GM18526 (cell line): ENCODE measurements around the gene PITHD1.

ENCODE experiments used
- POLR2A ChIP-seq: IDR thresholded peaks from 3 replicates; pipeline ENCODE4 v1.6.1; 2011; ENCODE audit not compliant: insufficient read length; ENCODE audit errors: extremely low read depth

PITHD1 gene, protein sequence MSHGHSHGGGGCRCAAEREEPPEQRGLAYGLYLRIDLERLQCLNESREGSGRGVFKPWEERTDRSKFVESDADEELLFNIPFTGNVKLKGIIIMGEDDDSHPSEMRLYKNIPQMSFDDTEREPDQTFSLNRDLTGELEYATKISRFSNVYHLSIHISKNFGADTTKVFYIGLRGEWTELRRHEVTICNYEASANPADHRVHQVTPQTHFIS

GRCh38 chr1:23777979-23778814 lies at the start of gene PITHD1:
PITHD1 (plus strand) TSS chr1:23778418; CDS start chr1:23778516, 98 bp downstream.
- TF ChIP-seq POLR2A: peak; percentile 97

- TF ChIP-seq POLR2A: no peak
These were observed 45.6 kb upstream of the PITHD1 start for GRCh38 chr1:23732363-23733224.

- no peak for TF ChIP-seq POLR2A
These were observed 41.6 kb upstream of the PITHD1 start for GRCh38 chr1:23736437-23737134.

DNA sequence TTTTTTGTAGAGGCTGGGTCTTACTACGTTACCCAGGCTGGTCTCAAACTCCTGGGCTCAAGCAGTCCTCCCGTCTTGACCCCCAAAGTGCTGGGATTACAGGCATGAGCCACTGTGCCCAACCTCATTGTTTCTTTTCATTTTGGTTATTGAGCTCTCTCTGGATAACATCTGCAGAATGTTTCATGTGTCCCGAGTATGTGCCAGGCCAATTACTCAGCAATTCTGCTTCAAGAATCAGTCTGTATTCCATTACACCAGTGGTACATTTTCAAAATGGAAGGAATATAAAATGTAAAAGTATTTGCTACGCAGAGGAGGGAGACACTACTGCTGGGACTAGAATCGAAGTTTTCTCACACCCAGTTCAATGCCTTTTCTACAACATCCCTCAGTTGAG lies 36.6 kb upstream of the PITHD1 start:
- TF ChIP-seq POLR2A: no peak

DNA sequence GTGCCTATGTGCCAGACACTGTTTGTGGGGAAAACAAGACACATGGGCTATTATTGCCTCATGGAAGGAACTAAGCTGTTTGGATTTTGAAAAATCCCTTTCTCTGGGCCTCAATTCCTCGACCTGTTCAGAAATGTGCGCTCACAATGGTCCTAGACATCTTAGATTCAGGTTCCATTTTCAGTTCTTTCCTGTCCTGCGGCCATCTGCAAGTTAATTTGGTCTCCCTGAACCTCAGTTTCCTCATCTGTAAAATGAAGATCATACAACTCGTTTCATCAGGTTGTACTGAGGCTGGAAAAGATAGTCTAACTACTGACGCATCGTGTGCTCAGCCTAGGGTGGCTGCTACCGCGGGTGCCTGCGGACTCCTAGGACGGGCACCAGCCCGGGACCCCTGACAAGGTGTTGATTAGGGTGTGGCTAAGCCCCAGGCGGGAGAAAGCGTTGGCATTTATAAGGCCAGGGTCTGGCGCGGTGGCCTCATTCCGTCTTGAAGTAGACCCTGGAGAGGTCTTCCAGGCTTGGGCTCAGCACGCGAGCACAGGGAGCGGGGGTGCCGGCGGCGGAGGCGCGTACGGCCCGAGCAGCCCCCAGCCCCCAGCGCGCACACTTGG lies 35.4 kb upstream of the PITHD1 start:
- no peak for TF ChIP-seq POLR2A

DNA sequence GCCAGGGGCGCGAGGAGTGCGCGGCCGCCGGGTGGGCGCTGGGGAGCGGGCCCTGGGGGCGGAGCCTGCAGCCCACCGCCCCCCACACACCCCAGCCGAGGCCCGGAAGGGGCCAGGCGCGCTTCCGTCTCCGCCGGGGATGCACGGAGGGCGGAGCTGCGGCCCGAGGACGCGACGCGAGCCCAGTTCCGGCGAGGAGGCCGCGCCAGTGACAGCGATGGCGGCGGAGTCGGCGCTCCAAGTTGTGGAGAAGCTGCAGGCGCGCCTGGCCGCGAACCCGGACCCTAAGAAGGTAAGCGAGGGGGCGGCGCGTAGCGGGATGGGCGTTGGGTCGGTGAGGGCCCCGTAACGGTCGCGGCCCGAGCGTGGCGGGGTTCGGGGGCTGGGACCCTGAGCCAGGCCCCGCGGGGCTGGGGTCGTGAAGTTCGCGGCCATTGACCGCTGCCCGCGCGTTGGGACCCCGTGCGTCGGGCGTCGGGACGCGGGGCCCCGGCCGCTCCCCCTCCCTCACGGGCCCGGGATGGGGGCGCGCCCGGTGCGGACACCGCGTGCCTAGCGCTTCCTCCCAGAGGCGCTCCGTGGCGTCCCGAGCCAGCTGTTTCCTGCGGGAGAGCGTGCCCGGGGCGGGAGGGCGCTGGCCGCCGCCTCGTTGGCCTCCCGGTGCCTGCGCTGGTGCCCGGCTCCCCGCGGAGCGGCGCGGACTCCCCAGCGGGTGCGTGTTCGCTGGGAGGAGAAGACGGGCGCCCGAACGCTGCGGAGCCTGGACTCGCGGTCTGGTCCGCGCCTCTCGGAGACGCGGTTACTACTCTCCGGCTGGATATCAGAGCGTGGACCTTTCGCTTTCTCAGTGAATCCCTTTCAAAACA lies 34.7 kb upstream of the PITHD1 start, which contains the start of gene ELOA:
ELOA (plus strand) TSS at position 185 of the 866 bp plus-strand sequence; CDS start at position 218, 33 bp downstream.
- peak; percentile 87 for TF ChIP-seq POLR2A

- no peak for TF ChIP-seq POLR2A
These were observed 32.7 kb upstream of the PITHD1 start for GRCh38 chr1:23745515-23745914.

DNA sequence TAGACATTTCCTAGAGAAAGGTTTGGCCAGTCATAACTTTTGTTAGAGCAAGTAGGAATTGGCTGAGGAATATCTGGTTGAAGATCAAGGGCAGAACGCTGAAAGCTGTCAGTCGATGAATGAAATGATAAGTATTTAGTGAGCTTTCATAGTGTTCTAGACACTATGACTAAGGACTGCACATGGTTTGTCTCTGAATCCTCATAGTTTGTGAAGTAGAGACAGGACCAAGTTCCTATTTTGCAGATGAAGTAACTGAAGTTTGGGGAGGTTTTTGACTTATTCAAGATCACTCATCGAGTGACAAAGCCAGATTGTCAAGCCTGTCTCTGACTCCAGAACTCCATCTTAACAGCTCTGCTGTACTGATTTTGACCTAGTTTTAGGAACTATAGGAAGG lies 30.2 kb upstream of the PITHD1 start:
- TF ChIP-seq POLR2A: no peak

GRCh38 chr1:23751050-23751814 lies 27.0 kb upstream of the PITHD1 start:
- TF ChIP-seq POLR2A: no peak

DNA sequence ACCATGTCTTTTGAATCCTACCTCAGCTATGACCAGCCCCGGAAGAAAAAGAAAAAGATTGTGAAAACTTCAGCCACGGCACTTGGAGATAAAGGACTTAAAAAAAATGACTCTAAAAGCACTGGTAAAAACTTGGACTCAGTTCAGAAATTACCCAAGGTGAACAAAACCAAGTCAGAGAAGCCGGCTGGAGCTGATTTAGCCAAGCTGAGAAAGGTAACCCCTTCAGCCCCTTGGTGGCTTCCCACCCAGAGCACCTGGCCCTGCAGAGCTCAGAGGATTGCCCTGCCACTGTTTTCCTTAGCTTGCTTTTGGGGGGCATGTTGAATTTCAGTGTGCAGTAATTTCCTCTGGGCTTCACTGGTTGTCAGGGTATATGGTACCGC lies 26.4 kb upstream of the PITHD1 start:
- TF ChIP-seq POLR2A: no peak

- TF ChIP-seq POLR2A: no peak
These were observed 25.3 kb upstream of the PITHD1 start for GRCh38 chr1:23752909-23753308.

DNA sequence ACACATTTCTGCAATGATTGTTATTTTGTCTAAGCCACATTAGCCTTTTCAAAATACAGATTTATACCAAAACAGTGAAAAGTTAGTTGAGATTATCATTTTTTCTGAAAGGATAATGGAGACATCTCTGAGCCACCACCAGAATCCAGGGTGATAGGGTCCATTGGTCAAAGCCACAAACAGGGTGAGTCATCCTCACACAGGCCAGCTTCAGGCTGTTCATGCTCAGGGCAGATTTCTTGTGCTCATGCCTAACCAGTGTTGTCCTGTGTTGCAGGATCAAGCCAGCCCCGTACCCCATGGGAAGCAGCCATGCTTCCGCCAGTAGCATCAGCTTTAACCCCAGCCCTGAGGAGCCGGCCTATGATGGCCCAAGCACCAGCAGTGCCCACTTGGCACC lies 21.5 kb upstream of the PITHD1 start:
- TF ChIP-seq POLR2A: no peak

GRCh38 chr1:23757812-23758211 lies 20.4 kb upstream of the PITHD1 start:
- no peak for TF ChIP-seq POLR2A
